H9 (cell line): ENCODE measurements around the gene UNCX. TPM values are rescaled to one million over a fixed set of nuclear protein-coding genes. Genes with fewer than 3 reads are reported as not detected.

Experiments
- DNase-seq: peaks from one replicate; pipeline ENCODE4 v3.0.0-alpha.2; 2017
- H2AFZ ChIP-seq: one replicate; pipeline ENCODE4 v1.6.1; 2013; ENCODE audit warnings: mild to moderate bottlenecking, low read length, control low read depth, moderate library complexity
- H2AK5ac ChIP-seq: 2 replicates; pipeline ENCODE4 v1.6.1; 2013; ENCODE audit warnings: low read length, control low read depth, mixed read lengths; ENCODE audit not compliant: insufficient read length
- H2BK120ac ChIP-seq: one replicate; pipeline ENCODE4 v1.6.1; 2013; ENCODE audit warnings: low read depth, mild to moderate bottlenecking, low read length, control low read depth, inconsistent platforms; ENCODE audit not compliant: poor library complexity, severe bottlenecking
- H2BK12ac ChIP-seq: 2 replicates; pipeline ENCODE4 v1.6.1; 2013; ENCODE audit warnings: low read length, control low read depth, mixed read lengths, low read depth; ENCODE audit not compliant: insufficient read length
- H2BK15ac ChIP-seq: 2 replicates; pipeline ENCODE4 v1.6.1; 2013; ENCODE audit warnings: low read depth, low read length, control low read depth
- H2BK20ac ChIP-seq: one replicate; pipeline ENCODE4 v1.6.1; 2013; ENCODE audit warnings: low read depth, mild to moderate bottlenecking, low read length, control low read depth, inconsistent platforms; ENCODE audit not compliant: poor library complexity, severe bottlenecking
- H2BK5ac ChIP-seq: 2 replicates; pipeline ENCODE4 v1.6.1; 2013; ENCODE audit warnings: low read length, control low read depth, mixed read lengths; ENCODE audit not compliant: insufficient read length
- H3K14ac ChIP-seq: 2 replicates; pipeline ENCODE4 v1.6.1; 2013; ENCODE audit warnings: low read length, control low read depth; ENCODE audit not compliant: insufficient read depth
- H3K18ac ChIP-seq: 2 replicates; pipeline ENCODE4 v1.6.1; 2013; ENCODE audit warnings: low read depth, mild to moderate bottlenecking, mixed read lengths, low read length, control low read depth; ENCODE audit not compliant: insufficient read length
- H3K23ac ChIP-seq: 2 replicates; pipeline ENCODE4 v1.6.1; 2013; ENCODE audit warnings: low read length, control low read depth, mixed read lengths, low read depth; ENCODE audit not compliant: insufficient read length
- H3K23me2 ChIP-seq: 2 replicates; pipeline ENCODE4 v1.6.1; 2013; ENCODE audit warnings: low read depth, mild to moderate bottlenecking, mixed read lengths, low read length, control low read depth; ENCODE audit not compliant: insufficient read length, poor library complexity, severe bottlenecking
- H3K27ac ChIP-seq: 2 replicates; pipeline ENCODE4 v1.5.1; 2013; ENCODE audit warnings: low read length, control low read depth, mixed read lengths, low read depth; ENCODE audit not compliant: insufficient read length
- H3K27me3 ChIP-seq: 2 replicates; pipeline ENCODE4 v1.6.1; 2013; ENCODE audit warnings: low read length, control low read depth, inconsistent platforms; ENCODE audit not compliant: insufficient read depth
- H3K4ac ChIP-seq: 2 replicates; pipeline ENCODE4 v1.6.1; 2013; ENCODE audit warnings: low read depth, mild to moderate bottlenecking, control low read depth, inconsistent platforms, low read length, moderate library complexity
- H3K4me1 ChIP-seq: 2 replicates; pipeline ENCODE4 v1.6.1; 2013; ENCODE audit warnings: low read length, control low read depth, inconsistent platforms; ENCODE audit not compliant: insufficient read depth
- H3K4me2 ChIP-seq: 2 replicates; pipeline ENCODE4 v1.6.1; 2013; ENCODE audit warnings: low read length, control low read depth, mixed read lengths; ENCODE audit not compliant: insufficient read length, insufficient read depth
- H3K56ac ChIP-seq: 2 replicates; pipeline ENCODE4 v1.6.1; 2013; ENCODE audit warnings: low read depth, mild to moderate bottlenecking, mixed read lengths, low read length, control low read depth; ENCODE audit not compliant: insufficient read length
- H3K79me1 ChIP-seq: 2 replicates; pipeline ENCODE4 v1.6.1; 2013; ENCODE audit warnings: low read depth, mild to moderate bottlenecking, moderate library complexity, low read length, control low read depth, inconsistent platforms; ENCODE audit not compliant: insufficient read depth, poor library complexity, severe bottlenecking
- H3K79me2 ChIP-seq: 2 replicates; pipeline ENCODE4 v1.6.1; 2013; ENCODE audit warnings: low read length, control low read depth, inconsistent platforms; ENCODE audit not compliant: insufficient read depth
- H3K9ac ChIP-seq: 2 replicates; pipeline ENCODE4 v1.6.1; 2013; ENCODE audit warnings: low read length, control low read depth, mixed read lengths; ENCODE audit not compliant: insufficient read length; ENCODE audit errors: extremely low read depth
- H3K9me3 ChIP-seq: one replicate; pipeline ENCODE4 v1.6.1; 2013; ENCODE audit warnings: low read depth, low read length, inconsistent platforms; ENCODE audit not compliant: control insufficient read depth
- H3T11ph ChIP-seq: one replicate; pipeline ENCODE4 v1.6.1; 2013; ENCODE audit warnings: mild to moderate bottlenecking, low read length, control low read depth, inconsistent platforms
- H4K20me1 ChIP-seq: one replicate; pipeline ENCODE4 v1.6.1; 2013; ENCODE audit not compliant: control insufficient read depth, insufficient read length, insufficient read depth
- H4K5ac ChIP-seq: 2 replicates; pipeline ENCODE4 v1.6.1; 2013; ENCODE audit warnings: low read depth, mild to moderate bottlenecking, mixed read lengths, low read length, control low read depth; ENCODE audit not compliant: insufficient read length
- H4K8ac ChIP-seq: replicated peaks from 2 replicates; pipeline ENCODE4 v1.6.1; 2013; ENCODE audit warnings: low read length, control low read depth, mixed read lengths, low read depth; ENCODE audit not compliant: insufficient read length
- H4K91ac ChIP-seq: 2 replicates; pipeline ENCODE4 v1.6.1; 2013; ENCODE audit warnings: low read depth, mild to moderate bottlenecking, moderate library complexity, mixed read lengths, low read length, control low read depth; ENCODE audit not compliant: insufficient read length
- H3K27ac Mint-ChIP-seq, 3 experiments: 2 replicates in 2 of 3; 3 replicates in 1 of 3; pipeline ENCODE4 v1.8.0; 2020 to 2021; ENCODE audit warnings: mixed read lengths in 3 of 3, mild to moderate bottlenecking in 1 of 3, moderate library complexity in 1 of 3
- H3K27me3 Mint-ChIP-seq: 2 replicates; pipeline ENCODE4 v1.8.0; 2021; ENCODE audit warnings: low read depth, mild to moderate bottlenecking, moderate library complexity, mixed read lengths
- H3K36me3 Mint-ChIP-seq, 3 experiments: 2 replicates in 2 of 3; 3 replicates in 1 of 3; pipeline ENCODE4 v1.8.0; 2020 to 2021; ENCODE audit warnings: low read depth in 3 of 3, mixed read lengths in 3 of 3; ENCODE audit not compliant: insufficient read depth in 1 of 3
- H3K4me1 Mint-ChIP-seq, 2 experiments: 2 replicates each; pipeline ENCODE4 v1.8.0; 2020; ENCODE audit warnings: mixed read lengths in 2 of 2
- H3K4me3 Mint-ChIP-seq, 2 experiments: 2 replicates in 1 of 2; 3 replicates in 1 of 2; pipeline ENCODE4 v1.8.0; 2020 to 2021; ENCODE audit warnings: mild to moderate bottlenecking in 2 of 2, mixed read lengths in 2 of 2, moderate library complexity in 1 of 2
- H3K9me3 Mint-ChIP-seq, 2 experiments: 2 replicates in 1 of 2; 3 replicates in 1 of 2; pipeline ENCODE4 v1.8.0; 2020; ENCODE audit warnings: mild to moderate bottlenecking in 2 of 2, mixed read lengths in 2 of 2, moderate library complexity in 1 of 2
- WGBS: extraction: QIAGEN DNeasy Blood & Tissue Kit; methylation state at CpG from one replicate; pipeline ENCODE4 v1.1.7; 2013; ENCODE audit warnings: missing lambda C conversion rate, low lambda C conversion rate, mixed read lengths; ENCODE audit not compliant: insufficient read length; ENCODE audit errors: extremely low coverage; 5-methylcytosine and 5-hydroxymethylcytosine counted together
- total RNA-seq: library from RNA; stranded (reverse); gene quantifications from 2 replicates; pipeline ENCODE4 v1.2.1, GENCODE V29; 2021
- TF ChIP-seq, protein P1 (sequence below): fragments of 200-600 bp; sonication (generic); conservative IDR thresholded peaks from 3 replicates; pipeline ENCODE4 v1.8.0; 2021; ENCODE audit warnings: antibody characterized with exemption, mild to moderate bottlenecking

Gene UNCX
- total RNA-seq, 1 experiment from 2014 or later, result not detected

DNA sequence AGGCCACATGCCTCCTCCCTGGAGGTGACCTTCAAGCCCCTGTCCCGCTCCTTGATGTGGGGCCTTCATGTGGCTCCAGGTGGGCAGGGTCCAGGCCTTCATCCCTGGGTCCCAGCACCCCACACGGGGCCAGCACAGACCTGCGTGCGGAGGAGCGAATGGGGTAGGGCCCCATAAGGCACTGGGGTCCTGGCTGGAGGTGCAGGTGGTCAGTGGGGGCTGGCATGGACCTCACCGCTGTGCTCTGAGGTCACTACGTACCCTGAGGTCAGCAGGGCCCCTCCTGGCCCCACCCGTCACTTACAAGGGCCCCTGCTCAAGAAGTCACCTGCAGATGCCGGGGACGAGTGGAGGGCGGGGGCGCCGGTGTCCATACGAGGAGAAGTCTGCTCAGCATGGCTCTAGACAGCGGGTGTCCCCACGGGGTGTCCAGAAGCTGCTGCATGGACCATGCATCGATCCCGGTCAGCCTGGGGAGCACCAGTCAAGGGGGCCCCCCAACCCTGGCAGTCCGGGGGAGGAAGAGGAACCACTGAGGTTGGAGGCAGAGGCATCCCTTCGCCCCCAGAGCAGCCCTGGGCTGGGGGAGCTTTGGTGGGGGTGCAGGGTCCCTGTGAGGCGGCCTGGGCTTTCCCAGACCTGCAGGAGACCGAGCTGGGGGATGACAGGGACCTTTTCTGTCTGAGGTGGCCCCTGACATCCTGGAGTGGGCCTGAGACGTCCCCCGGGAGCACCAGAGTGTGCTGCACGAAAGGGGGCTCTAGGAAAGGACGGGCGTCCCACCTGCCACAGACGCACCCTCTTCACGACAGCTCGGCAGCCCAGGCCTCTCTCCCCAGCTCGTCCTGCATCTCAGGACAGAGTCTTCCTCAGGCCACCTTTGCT, 34.6 kb downstream of the UNCX start:
- TF ChIP-seq, protein P1, sequence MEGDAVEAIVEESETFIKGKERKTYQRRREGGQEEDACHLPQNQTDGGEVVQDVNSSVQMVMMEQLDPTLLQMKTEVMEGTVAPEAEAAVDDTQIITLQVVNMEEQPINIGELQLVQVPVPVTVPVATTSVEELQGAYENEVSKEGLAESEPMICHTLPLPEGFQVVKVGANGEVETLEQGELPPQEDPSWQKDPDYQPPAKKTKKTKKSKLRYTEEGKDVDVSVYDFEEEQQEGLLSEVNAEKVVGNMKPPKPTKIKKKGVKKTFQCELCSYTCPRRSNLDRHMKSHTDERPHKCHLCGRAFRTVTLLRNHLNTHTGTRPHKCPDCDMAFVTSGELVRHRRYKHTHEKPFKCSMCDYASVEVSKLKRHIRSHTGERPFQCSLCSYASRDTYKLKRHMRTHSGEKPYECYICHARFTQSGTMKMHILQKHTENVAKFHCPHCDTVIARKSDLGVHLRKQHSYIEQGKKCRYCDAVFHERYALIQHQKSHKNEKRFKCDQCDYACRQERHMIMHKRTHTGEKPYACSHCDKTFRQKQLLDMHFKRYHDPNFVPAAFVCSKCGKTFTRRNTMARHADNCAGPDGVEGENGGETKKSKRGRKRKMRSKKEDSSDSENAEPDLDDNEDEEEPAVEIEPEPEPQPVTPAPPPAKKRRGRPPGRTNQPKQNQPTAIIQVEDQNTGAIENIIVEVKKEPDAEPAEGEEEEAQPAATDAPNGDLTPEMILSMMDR, result no peak
- Histone ChIP-seq H3K9ac (no peak overlapping the region), H3K4me2 (no peak overlapping the region), H4K8ac (no peak overlapping the region), H2AK5ac (no peak overlapping the region), H2BK15ac (no peak overlapping the region), H2AFZ (no peak overlapping the region), H2BK5ac (no peak overlapping the region), H3K27ac (no peak overlapping the region), H3K4ac (no peak overlapping the region), H3K56ac (no peak overlapping the region), H2BK12ac (no peak overlapping the region), H3K14ac (no peak overlapping the region), H3K9me3 (no peaks in the 10 kb centered on the region), H4K91ac (no peak overlapping the region), H4K20me1 (peaks cover 1% of the 10 kb centered on the region), H3K79me2 (no peaks in the 10 kb centered on the region), H2BK20ac (no peak overlapping the region), H3T11ph (no peak overlapping the region), H3K23ac (no peak overlapping the region), H3K79me1 (no peaks in the 10 kb centered on the region), H3K18ac (no peak overlapping the region), H3K23me2 (no peaks in the 10 kb centered on the region), H2BK120ac (no peak overlapping the region), H3K4me1 (no peaks in the 10 kb centered on the region), H3K27me3 (no peaks in the 10 kb centered on the region), H4K5ac (no peak overlapping the region)
- no CpG with 5 or more reads among the region's 31 CpGs for WGBS
- no peak overlapping the region for H3K4me3 Mint-ChIP-seq
- no peak for DNase-seq
- H3K36me3 Mint-ChIP-seq, result peaks cover 0 to 3% (median 0%) of the 10 kb centered on the region in 3 experiments; a peak in 1 of 7 replicates
- no peaks in the 10 kb centered on the region for H3K4me1 Mint-ChIP-seq
- H3K9me3 Mint-ChIP-seq, result peaks cover 6 to 7% of the 10 kb centered on the region in 2 experiments
- peaks cover 22% of the 10 kb centered on the region for H3K27me3 Mint-ChIP-seq
- H3K27ac Mint-ChIP-seq, result no peak overlapping the region
